ENCODE measurements around the gene SLC25A30. TPM values are rescaled to one million over a fixed set of nuclear protein-coding genes. Genes with fewer than 3 reads are reported as not detected.

Gene SLC25A30
- total RNA-seq, 1 donor from 2014 or later: 5.7 TPM

DNA sequence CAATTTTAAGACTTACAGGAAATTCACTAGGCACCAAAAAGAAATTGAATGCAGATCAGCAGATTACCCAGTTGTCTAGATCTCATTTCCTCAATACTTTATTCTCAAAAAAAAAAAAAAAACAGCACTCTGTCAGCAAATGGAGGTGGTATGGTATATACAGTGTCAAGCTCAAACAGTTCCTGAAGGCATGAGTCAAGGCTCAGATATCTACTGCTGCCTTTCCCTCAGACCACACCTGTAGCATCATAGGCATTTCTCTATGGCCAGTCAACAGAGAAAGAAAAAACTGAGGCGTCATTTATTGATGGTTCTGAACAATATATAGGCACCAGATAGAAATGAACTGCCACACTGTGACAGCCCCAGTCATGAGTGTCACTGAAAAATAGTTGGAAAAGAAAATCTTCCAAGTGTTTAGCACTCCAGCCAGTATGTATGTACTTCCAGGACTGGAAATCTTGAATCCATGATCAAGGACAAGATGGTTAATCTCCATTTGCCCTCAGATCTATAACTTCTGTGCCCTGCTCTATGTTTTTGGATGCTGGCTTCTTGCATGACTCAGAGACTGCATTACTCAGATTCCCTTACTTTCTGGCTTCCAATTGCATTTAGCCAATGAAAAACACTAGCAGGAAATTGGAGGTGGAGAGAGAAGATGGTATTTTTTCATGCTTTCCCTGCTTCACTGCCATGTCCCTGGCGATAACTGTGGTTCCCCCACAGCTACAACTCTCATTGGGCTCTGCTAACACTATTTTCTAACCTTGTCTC is 38.2 kb upstream of the SLC25A30 start:
- DNase-seq (ENCODE audit: low spot score, unreplicated experiment): no peak
- H3K27ac Mint-ChIP-seq: no peak overlapping the region
- TF ChIP-seq, protein P1, sequence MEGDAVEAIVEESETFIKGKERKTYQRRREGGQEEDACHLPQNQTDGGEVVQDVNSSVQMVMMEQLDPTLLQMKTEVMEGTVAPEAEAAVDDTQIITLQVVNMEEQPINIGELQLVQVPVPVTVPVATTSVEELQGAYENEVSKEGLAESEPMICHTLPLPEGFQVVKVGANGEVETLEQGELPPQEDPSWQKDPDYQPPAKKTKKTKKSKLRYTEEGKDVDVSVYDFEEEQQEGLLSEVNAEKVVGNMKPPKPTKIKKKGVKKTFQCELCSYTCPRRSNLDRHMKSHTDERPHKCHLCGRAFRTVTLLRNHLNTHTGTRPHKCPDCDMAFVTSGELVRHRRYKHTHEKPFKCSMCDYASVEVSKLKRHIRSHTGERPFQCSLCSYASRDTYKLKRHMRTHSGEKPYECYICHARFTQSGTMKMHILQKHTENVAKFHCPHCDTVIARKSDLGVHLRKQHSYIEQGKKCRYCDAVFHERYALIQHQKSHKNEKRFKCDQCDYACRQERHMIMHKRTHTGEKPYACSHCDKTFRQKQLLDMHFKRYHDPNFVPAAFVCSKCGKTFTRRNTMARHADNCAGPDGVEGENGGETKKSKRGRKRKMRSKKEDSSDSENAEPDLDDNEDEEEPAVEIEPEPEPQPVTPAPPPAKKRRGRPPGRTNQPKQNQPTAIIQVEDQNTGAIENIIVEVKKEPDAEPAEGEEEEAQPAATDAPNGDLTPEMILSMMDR (IDR thresholded peaks at IDR 0.05; ENCODE audit: unreplicated experiment): no peak
- H3K4me1 Mint-ChIP-seq (ENCODE audit: low read depth): no peaks in the 10 kb centered on the region
- peaks cover 4% of the 10 kb centered on the region for H3K9me3 Mint-ChIP-seq (ENCODE audit: low read depth)
- no peak overlapping the region for H3K4me3 Mint-ChIP-seq (ENCODE audit: low read depth)
- H3K27me3 Mint-ChIP-seq: peaks cover 4% of the 10 kb centered on the region
- no peaks in the 10 kb centered on the region for H3K36me3 Mint-ChIP-seq (ENCODE audit: insufficient read depth)

DNA sequence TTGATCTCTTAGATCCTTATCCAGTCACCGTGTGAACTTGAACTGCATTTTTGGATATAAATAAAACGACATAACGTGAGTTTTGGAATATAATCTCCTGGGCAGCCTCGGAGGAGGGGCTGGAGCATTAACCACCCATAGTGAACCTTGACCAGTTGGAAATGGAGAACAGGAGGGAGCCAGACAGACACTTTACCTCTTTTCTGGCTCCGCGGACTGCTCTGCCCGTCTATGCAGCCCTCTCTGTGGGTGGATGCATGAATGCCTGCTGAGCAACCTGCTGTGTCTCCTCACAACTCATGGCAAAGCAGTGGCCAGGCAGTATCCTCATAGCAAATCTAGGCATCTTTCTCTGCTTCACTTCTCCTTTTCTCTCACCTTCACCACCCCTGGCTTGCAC is 36.0 kb upstream of the SLC25A30 start:
- Mint-ChIP-seq H3K36me3 (ENCODE audit: insufficient read depth) (no peaks in the 10 kb centered on the region), H3K9me3 (ENCODE audit: low read depth) (peaks cover 4% of the 10 kb centered on the region), H3K27ac (no peak overlapping the region), H3K4me3 (ENCODE audit: low read depth) (no peak overlapping the region), H3K27me3 (peaks cover 3% of the 10 kb centered on the region), H3K4me1 (ENCODE audit: low read depth) (peaks cover 4% of the 10 kb centered on the region)
- DNase-seq (ENCODE audit: low spot score, unreplicated experiment): no peak
- TF ChIP-seq, protein P1 (IDR thresholded peaks at IDR 0.05; ENCODE audit: unreplicated experiment): no peak

DNA sequence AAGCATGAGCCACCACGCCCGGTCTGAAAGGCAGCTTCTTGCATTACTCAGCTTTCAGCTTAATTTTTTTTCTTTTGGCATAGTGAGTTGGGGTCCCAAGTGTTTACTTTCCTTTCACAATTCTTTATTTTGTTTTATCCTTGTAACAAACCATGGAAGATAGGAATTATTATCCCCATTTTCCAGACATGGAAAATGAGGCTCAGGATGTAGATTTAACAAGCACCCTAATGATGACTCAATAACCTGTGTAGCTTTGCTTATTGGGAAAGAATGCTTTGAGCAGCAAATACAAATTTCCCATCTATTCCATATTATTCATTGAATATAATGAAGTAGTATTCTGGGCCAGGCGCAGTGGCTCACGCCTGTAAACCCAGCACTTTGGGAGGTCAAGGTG is 33.1 kb upstream of the SLC25A30 start:
- no peak overlapping the region for H3K27ac Mint-ChIP-seq
- H3K4me3 Mint-ChIP-seq (ENCODE audit: low read depth): no peak overlapping the region
- peaks cover 20% of the 10 kb centered on the region for H3K4me1 Mint-ChIP-seq (ENCODE audit: low read depth)
- no peaks in the 10 kb centered on the region for H3K27me3 Mint-ChIP-seq
- no peaks in the 10 kb centered on the region for H3K36me3 Mint-ChIP-seq (ENCODE audit: insufficient read depth)
- H3K9me3 Mint-ChIP-seq (ENCODE audit: low read depth): no peaks in the 10 kb centered on the region
- TF ChIP-seq, protein P1 (IDR thresholded peaks at IDR 0.05; ENCODE audit: unreplicated experiment): no peak
- DNase-seq (ENCODE audit: low spot score, unreplicated experiment): no peak

DNA sequence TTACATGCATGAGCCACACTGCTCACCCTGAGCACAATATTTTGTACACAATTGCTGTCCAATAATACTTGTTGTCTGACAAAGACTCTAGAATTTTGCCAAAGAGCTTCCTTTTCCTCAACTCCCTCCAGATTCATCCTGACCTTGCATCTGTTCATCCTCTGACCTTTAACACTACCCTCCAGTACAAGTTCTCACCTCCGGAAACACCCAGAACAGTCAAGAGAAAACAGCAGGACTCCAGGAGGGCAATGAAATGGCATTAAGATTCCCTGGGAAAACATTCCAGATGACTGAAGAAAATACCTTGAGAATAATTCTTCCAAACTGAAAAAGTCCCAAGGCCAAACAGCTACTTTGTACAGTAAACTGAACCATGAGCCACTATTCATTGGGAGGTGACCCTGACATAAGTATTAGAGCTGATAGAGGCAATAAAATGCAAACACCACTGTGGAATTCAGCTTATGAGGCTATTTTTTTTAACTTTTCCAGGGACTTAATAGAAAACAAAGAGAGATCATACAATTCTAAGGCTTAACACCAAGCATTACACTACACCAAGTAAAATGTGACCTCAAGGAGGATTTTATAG is 30.9 kb upstream of the SLC25A30 start:
- no peaks in the 10 kb centered on the region for H3K27me3 Mint-ChIP-seq
- H3K9me3 Mint-ChIP-seq (ENCODE audit: low read depth): no peaks in the 10 kb centered on the region
- H3K4me1 Mint-ChIP-seq (ENCODE audit: low read depth): peaks cover 29% of the 10 kb centered on the region
- H3K36me3 Mint-ChIP-seq (ENCODE audit: insufficient read depth): no peaks in the 10 kb centered on the region
- TF ChIP-seq, protein P1 (IDR thresholded peaks at IDR 0.05; ENCODE audit: unreplicated experiment): no peak
- H3K27ac Mint-ChIP-seq: no peak overlapping the region
- no peak for DNase-seq (ENCODE audit: low spot score, unreplicated experiment)
- H3K4me3 Mint-ChIP-seq (ENCODE audit: low read depth): no peak overlapping the region

DNA sequence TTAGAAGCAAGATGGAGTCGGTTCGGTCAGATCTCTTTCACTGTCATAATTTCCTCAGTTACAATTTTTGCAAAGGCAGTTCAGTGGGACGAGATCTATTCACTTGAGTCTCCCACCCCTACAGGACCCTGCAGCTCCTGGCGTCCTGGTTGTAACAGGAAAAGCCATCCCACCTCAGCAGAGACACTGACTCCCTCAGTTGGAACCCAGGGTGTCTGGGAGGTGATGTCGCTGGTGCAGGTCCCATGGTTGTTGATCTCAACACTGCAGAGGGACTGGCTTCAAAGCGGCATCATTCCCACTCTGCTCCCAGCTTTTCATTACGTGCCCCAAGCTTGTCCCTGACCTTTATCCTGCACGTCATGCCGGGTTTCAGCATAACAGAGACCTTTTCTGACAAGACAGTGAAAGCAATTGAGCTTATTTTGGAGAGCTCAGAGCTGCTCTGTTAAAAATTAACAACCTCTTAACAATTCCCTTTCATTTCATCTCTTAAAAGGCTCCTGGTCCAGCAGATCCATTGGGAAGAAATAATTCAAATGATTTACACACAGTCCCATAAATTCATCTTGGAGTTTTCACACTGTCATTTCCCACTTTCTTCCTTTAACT is 29.0 kb upstream of the SLC25A30 start:
- TF ChIP-seq, protein P1 (IDR thresholded peaks at IDR 0.05; ENCODE audit: unreplicated experiment): no peak
- no peaks in the 10 kb centered on the region for H3K27me3 Mint-ChIP-seq
- H3K9me3 Mint-ChIP-seq (ENCODE audit: low read depth): no peaks in the 10 kb centered on the region
- DNase-seq (ENCODE audit: low spot score, unreplicated experiment): no peak
- H3K4me3 Mint-ChIP-seq (ENCODE audit: low read depth): no peak overlapping the region
- H3K4me1 Mint-ChIP-seq (ENCODE audit: low read depth): peaks cover 29% of the 10 kb centered on the region
- H3K36me3 Mint-ChIP-seq (ENCODE audit: insufficient read depth): no peaks in the 10 kb centered on the region
- peak overlapping the region; percentile 43 for H3K27ac Mint-ChIP-seq
